Astrocyte (in vitro differentiated cells and primary cell): ENCODE measurements around the gene GPN2.
"Not testable (repeated sequence)": the region's sequence is repeated elsewhere in the genome, so short reads cannot be mapped to it uniquely, and the experiment has no call there.

Experiments
- EZH2 ChIP-seq: IDR thresholded peaks from 2 replicates; pipeline ENCODE4 v1.6.1; 2012; ENCODE audit warnings: mild to moderate bottlenecking, low read length, inconsistent platforms; ENCODE audit not compliant: insufficient read depth
- TF ChIP-seq, protein P1 (sequence below): IDR thresholded peaks from 2 replicates; pipeline ENCODE4 v1.5.1; 2011; ENCODE audit warnings: low read depth, mild to moderate bottlenecking, inconsistent platforms, low read length, moderate library complexity; ENCODE audit not compliant: insufficient read depth

DNA sequence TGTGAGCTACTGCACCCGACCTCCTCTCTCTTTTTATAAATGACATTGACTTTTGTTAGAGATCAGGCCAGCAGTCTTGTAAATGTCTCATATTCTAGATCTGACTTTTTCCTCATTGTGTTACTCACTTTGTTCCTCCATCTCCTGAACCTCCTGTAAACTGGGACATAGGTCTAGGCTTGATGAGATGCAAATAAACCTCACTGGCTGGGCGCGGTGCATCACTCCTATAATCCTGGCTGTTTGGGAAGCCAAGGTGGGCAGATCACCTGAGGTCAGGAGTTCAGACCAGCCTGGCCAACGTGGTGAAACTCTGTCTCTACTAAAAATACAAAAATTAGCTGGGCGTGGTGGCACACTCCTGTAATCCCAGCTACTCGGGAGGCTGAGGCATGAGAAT, 42.3 kb downstream of the GPN2 start:
- TF ChIP-seq, protein P1, sequence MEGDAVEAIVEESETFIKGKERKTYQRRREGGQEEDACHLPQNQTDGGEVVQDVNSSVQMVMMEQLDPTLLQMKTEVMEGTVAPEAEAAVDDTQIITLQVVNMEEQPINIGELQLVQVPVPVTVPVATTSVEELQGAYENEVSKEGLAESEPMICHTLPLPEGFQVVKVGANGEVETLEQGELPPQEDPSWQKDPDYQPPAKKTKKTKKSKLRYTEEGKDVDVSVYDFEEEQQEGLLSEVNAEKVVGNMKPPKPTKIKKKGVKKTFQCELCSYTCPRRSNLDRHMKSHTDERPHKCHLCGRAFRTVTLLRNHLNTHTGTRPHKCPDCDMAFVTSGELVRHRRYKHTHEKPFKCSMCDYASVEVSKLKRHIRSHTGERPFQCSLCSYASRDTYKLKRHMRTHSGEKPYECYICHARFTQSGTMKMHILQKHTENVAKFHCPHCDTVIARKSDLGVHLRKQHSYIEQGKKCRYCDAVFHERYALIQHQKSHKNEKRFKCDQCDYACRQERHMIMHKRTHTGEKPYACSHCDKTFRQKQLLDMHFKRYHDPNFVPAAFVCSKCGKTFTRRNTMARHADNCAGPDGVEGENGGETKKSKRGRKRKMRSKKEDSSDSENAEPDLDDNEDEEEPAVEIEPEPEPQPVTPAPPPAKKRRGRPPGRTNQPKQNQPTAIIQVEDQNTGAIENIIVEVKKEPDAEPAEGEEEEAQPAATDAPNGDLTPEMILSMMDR = not testable (repeated sequence)
- not testable (repeated sequence) for TF ChIP-seq EZH2
